ENCODE measurements around the gene UBR3.

Gene UBR3

GRCh38 chr2:169928463-169928864 is 101.2 kb downstream of the UBR3 start:
- no peak for TF ChIP-seq NFIC (IDR thresholded peaks at IDR 0.05)
- peak; percentile 65 for TF ChIP-seq RAD21 (IDR thresholded peaks at IDR 0.05; ENCODE audit: low read depth)

GRCh38 chr2:169933124-169933711 is 106.0 kb downstream of the UBR3 start:
- TF ChIP-seq MAX (IDR thresholded peaks at IDR 0.05) (no peak), TCF12 (IDR thresholded peaks at IDR 0.05; ENCODE audit: low read depth) (no peak), RAD21 (IDR thresholded peaks at IDR 0.05; ENCODE audit: low read depth) (peak; percentile 63), NFIC (IDR thresholded peaks at IDR 0.05) (no peak)

- no peak for TF ChIP-seq TCF12 (IDR thresholded peaks at IDR 0.05; ENCODE audit: low read depth)
- no peak for TF ChIP-seq NFIC (IDR thresholded peaks at IDR 0.05)
- TF ChIP-seq YY1 (IDR thresholded peaks at IDR 0.05; ENCODE audit: low read depth) = no peak
- TF ChIP-seq REST (IDR thresholded peaks at IDR 0.05; ENCODE audit: low read depth) = no peak
- no peak for TF ChIP-seq RAD21 (IDR thresholded peaks at IDR 0.05; ENCODE audit: low read depth)
- no peak for TF ChIP-seq MAX (IDR thresholded peaks at IDR 0.05)
- TF ChIP-seq CREB1 (IDR thresholded peaks at IDR 0.05; ENCODE audit: low read depth) = no peak
- TF ChIP-seq TEAD4 (IDR thresholded peaks at IDR 0.05) = no peak
- TF ChIP-seq CEBPB (IDR thresholded peaks at IDR 0.05) = no peak
- no peak for TF ChIP-seq EP300 (IDR thresholded peaks at IDR 0.05; ENCODE audit: borderline replicate concordance)
- TF ChIP-seq FOXM1 (IDR thresholded peaks at IDR 0.05; ENCODE audit: borderline replicate concordance, low read depth) = no peak
- no peak for TF ChIP-seq ZBTB7A (IDR thresholded peaks at IDR 0.05; ENCODE audit: low read depth)
Observed at GRCh38 chr2:169945515-169945914, 118.3 kb downstream of the UBR3 start.

GRCh38 chr2:169946092-169946491 is 118.8 kb downstream of the UBR3 start:
- TF ChIP-seq ZBTB7A (IDR thresholded peaks at IDR 0.05; ENCODE audit: low read depth) (no peak), TAF1 (IDR thresholded peaks at IDR 0.05; ENCODE audit: low read depth) (no peak), TEAD4 (IDR thresholded peaks at IDR 0.05) (no peak), USF1 (IDR thresholded peaks at IDR 0.05) (no peak), TCF12 (IDR thresholded peaks at IDR 0.05; ENCODE audit: low read depth) (no peak), REST (IDR thresholded peaks at IDR 0.05; ENCODE audit: low read depth) (no peak)

GRCh38 chr2:169946546-169946945 is 119.3 kb downstream of the UBR3 start:
- no peak for TF ChIP-seq EP300 (IDR thresholded peaks at IDR 0.05; ENCODE audit: borderline replicate concordance)

- TF ChIP-seq EGR1 (IDR thresholded peaks at IDR 0.05) (no peak), YY1 (IDR thresholded peaks at IDR 0.05; ENCODE audit: low read depth) (no peak), REST (IDR thresholded peaks at IDR 0.05; ENCODE audit: low read depth) (no peak), FOXM1 (IDR thresholded peaks at IDR 0.05; ENCODE audit: borderline replicate concordance, low read depth) (no peak), NFIC (IDR thresholded peaks at IDR 0.05) (no peak), CREB1 (IDR thresholded peaks at IDR 0.05; ENCODE audit: low read depth) (no peak)
Observed at GRCh38 chr2:169955940-169956339, 128.7 kb downstream of the UBR3 start.
